NCI-H526 treated with DMSO at 0.1 percent for 48 hours (cell line): ENCODE data around the gene ZNF805.
A peak's percentile ranks its signal among the peaks of the same experiment; 100 is the strongest.
"Not testable (repeated sequence)": the region's sequence is repeated elsewhere in the genome, so short reads cannot be mapped to it uniquely, and the experiment has no call there.

Source experiments
- DNase-seq: peaks from one replicate; lab custom pipeline; 2025; lab: John Stamatoyannopoulos, UW

The ZNF805 gene

GRCh38 chr19:57240311-57241090 lies at the start of gene ZNF805:
ZNF805 (plus strand) TSS chr19:57240632; CDS start chr19:57240892, 260 bp downstream.
- peak; percentile 83 for DNase-seq

DNA sequence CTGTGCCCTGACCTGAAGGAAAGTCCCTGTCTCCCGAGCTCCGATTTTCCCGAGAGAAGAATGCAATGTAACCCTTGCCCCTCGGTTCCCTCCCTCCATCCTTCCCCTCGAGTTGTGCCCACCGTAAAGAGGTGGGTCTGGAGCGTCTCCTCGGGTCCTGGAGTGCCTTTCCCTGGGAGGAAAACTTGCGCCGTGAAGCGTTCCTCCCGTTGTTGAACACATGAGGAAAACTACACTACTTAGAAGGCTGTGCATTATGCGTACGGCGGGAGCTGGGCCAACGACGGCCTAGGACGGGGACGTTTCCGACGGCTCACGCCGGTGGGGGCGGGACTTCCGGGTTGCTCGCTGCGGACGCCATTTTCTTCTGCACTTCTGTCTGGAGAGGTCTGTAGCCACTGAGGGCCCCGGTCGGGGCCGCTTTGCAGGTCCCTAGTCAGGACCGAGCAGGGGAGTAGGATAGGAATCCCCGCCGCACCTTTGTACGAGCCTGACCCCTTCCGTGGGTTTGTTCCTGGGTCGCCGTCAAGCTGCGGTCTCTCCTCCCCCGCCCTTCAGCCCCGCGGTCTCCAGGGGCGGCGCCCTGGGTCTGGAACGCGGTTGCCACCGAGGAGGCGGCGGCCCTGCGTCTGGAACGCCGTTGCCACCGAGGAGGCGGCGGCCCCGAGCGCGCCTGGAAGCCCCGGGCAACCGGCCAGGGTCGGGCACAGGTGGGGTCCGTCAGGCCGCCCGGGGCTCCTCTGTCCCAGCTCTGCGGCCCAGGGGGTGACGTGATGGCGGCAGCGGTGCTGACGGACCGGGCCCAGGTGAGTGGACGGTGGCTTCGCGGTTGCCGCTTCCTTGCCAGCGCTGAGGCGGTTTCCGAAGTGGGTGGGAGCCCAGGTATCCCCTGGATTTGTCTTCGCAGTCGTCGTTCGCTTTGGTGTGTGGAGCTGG lies 49.0 kb upstream of the ZNF805 start, which contains the start of gene ZNF264:
ZNF264 (plus strand) TSS at position 360 of the 936 bp plus-strand sequence; CDS start at position 774, 414 bp downstream.
- DNase-seq: peak; percentile 69

GRCh38 chr19:57192077-57192420 lies 48.4 kb upstream of the ZNF805 start:
- DNase-seq: no peak

DNA sequence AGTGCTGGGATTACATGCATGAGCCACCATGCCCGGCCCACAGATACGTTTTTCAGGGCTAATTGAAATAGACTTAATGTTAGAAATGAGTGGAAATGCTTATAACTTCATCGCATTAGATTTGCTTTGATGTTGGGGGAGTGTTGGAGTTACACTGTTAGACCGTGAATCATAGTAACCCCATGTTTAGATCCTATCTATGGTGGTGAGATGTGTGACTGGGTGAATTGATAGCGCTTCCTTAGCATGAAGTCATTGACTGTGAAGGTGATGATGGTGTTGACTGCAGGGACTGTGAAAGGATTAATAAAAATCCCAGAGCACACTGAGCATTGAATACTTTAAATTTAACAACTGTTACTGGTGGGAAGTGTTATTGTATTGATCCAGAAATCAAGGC lies 47.4 kb upstream of the ZNF805 start:
- DNase-seq: no peak

GRCh38 chr19:57197874-57198273 lies 42.6 kb upstream of the ZNF805 start:
- not testable (repeated sequence) for DNase-seq

DNA sequence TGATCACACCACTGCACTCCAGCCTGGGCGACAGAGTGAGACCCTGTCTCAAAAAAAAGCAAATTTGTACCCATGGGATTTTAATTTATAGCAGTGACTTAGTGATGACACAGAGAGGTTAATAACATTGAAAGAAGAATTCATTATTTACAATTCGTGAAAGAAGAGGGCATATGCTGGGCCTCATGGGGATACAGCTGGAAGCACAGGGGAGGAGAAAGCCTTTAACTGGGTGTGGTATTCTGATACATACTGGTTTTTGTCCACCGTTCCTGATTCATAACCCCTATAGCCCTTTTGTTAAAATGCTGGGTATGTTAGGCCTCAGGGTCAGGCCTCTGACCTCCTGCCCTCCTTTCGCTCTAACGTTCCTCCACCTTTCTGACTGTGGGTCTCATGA lies 38.3 kb upstream of the ZNF805 start:
- no peak for DNase-seq

- DNase-seq: no peak
Measured at GRCh38 chr19:57210381-57210780, 30.1 kb upstream of the ZNF805 start.

DNA sequence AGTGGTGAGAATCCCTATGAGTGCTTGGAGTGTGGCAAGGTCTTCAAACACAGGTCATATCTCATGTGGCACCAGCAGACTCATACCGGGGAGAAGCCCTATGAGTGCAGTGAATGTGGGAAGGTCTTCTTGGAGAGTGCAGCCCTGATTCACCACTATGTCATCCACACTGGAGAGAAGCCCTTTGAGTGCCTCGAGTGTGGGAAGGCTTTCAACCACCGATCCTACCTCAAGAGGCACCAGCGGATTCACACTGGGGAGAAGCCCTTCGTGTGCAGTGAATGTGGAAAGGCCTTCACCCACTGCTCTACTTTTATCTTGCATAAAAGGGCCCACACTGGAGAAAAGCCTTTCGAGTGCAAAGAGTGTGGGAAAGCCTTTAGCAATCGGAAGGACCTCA lies 28.3 kb upstream of the ZNF805 start:
- no peak for DNase-seq

DNA sequence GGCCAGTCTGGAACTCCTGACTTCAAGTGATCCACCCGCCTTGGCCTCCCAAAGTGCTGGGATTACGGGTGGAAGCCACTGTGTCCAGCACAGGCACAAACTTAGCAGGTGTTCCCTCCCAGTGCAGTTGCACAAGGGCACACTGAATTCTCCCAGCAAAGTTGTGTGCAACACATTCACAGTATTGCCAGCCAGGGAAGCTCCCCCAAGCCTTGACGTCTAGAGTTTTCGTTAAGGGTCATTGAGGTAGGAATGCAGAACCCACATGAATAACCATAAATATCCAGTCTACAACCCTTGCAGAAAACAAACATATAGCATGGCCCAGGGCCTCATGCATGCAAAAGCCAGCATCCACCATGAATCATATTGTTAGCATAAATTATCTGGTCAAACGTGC lies 12.9 kb upstream of the ZNF805 start:
- no peak for DNase-seq

GRCh38 chr19:57231686-57232085 lies 8.7 kb upstream of the ZNF805 start:
- no peak for DNase-seq

DNA sequence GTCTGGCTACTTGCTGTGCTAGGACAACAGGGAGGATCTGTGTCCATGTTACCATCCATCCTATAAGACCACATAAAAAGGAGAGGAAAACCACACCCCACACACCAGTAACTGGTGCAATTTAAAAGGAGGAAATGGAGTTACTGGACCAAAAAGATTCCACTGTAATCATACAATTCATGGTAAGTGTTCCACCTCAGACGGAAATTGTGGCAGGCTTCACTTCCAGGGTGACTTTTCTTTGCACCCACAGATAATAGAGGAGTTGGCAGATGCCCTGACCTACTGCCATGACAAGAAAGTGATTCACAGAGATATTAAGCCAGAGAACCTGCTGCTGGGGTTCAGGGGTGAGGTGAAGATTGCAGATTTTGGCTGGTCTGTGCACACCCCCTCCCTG lies 7.2 kb upstream of the ZNF805 start:
- DNase-seq: no peak

- no peak for DNase-seq
Measured at GRCh38 chr19:57239982-57240310, 486 bp upstream of the ZNF805 start.

DNA sequence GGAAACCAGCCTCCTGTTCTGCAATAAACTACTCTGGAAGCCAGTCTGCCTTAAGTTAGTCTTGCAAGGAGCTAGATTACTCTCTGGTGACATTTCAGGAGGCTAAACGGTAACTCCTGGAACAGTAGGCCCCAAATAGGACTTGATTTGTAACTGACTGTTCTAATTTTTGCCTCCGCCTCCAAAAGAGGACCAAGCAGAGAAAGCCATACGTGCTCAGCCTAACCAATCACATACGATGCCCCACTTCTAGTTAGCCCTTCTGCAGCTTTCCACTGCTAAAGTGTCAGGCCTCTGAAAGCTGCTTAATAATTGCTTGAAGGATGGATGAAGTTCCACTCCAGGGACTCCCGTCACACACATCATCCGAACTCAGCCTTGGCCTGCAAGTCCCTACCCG lies 744 bp downstream of the ZNF805 start:
- no peak for DNase-seq

- no peak for DNase-seq
Measured at GRCh38 chr19:57242821-57243220, 2.4 kb downstream of the ZNF805 start.

GRCh38 chr19:57244513-57244912 lies 4.1 kb downstream of the ZNF805 start:
- DNase-seq: no peak

- no peak for DNase-seq
Measured at GRCh38 chr19:57245066-57245465, 4.6 kb downstream of the ZNF805 start.

GRCh38 chr19:57245959-57246358 lies 5.5 kb downstream of the ZNF805 start:
- no peak for DNase-seq

- DNase-seq: no peak
Measured at GRCh38 chr19:57248646-57249045, 8.2 kb downstream of the ZNF805 start.

GRCh38 chr19:57249329-57249728 lies 8.9 kb downstream of the ZNF805 start:
- no peak for DNase-seq

DNA sequence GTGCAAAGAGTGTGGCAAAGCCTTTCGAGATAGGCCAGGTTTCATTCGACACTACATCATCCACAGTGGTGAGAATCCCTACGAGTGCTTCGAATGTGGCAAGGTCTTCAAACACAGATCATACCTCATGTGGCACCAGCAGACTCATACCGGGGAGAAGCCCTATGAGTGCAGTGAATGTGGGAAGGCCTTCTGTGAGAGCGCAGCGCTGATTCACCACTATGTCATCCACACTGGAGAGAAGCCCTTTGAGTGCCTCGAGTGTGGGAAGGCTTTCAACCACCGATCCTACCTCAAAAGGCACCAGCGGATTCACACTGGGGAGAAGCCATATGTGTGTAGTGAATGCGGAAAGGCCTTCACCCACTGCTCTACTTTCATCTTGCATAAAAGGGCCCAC lies 13.3 kb downstream of the ZNF805 start:
- DNase-seq: not testable (repeated sequence)

- no peak for DNase-seq
Measured at GRCh38 chr19:57262044-57262443, 21.6 kb downstream of the ZNF805 start.

GRCh38 chr19:57263244-57263741 lies 22.9 kb downstream of the ZNF805 start:
- no peak for DNase-seq

- peak; percentile 31 for DNase-seq
Measured at GRCh38 chr19:57267291-57267690, 26.9 kb downstream of the ZNF805 start.
